HG03378 (cell line): ENCODE results near the gene CILP2.

Experiments
- ATAC-seq: cut with Tn5 transposase; IDR thresholded peaks from one replicate; pipeline ENCODE4 v1.9.1; 2021; ENCODE audit warnings: mild to moderate bottlenecking, moderate library complexity; ENCODE audit not compliant: unreplicated experiment

CILP2 gene

DNA sequence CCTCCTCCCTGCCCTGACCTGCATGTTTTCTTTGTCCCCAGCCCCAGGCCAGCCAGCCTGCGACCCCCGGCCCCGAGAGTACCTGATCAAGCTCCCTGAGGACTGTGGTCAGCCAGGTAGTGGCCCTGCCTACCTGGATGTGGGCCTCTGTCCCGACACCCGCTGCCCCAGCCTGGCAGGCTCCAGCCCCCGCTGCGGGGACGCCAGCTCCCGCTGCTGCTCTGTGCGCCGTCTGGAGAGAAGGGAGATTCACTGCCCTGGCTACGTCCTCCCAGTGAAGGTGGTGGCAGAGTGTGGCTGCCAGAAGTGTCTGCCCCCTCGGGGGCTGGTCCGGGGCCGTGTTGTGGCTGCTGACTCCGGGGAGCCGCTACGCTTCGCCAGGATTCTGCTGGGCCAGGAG lies 5.6 kb downstream of the CILP2 start:
- no peak for ATAC-seq

GRCh38 chr19:19544257-19544953 lies 6.3 kb downstream of the CILP2 start:
- no peak for ATAC-seq

- ATAC-seq: no peak
Observed at GRCh38 chr19:19544954-19545591, 7.0 kb downstream of the CILP2 start.

DNA sequence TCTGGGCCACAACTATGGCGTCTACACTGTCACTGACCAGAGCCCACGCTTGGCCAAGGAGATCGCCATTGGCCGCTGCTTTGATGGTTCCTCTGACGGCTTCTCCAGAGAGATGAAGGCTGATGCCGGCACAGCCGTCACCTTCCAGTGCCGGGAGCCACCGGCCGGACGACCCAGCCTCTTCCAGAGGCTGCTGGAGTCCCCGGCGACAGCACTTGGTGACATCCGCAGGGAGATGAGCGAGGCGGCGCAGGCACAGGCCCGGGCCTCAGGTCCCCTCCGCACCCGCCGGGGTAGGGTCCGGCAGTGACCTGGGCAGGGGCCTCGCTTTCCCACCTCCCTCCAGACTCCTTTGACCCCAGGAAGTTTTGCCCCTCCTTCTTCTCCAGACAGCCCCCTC lies 7.6 kb downstream of the CILP2 start:
- no peak for ATAC-seq

- no peak for ATAC-seq
Observed at GRCh38 chr19:19546751-19547162, 8.7 kb downstream of the CILP2 start.

DNA sequence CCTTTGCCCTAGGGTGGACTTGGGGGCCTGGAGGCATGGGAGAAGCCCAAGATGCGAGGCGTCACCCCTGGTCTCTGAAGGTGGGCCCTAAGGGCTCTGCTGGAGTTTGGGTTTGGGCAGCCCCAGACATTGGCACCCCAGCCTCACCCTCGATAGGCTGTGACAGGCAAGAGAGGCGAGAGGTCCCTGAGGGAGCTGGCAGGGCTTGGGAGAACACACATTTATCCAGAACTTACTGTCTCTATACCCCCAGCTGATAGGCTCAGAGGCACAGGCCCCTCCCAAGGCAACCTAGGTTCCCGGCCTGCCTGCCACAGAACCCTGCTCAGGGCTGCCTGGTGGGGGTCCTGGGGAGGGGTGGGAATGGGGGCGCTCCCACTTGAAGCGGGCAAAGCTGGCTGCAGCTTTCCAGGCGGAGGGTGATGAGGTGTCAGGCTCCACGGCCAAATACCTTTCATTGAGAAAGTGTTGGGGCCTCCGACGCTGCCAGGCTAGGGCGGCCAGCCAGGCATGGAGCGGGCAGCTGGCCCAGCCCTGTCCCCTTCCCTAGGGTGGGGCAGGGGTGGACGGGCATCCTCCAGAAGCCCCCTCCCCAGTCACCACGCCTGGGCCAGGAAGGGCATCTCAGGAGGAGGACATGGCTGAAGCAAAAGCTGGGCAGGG lies 9.7 kb downstream of the CILP2 start:
- ATAC-seq: no peak

DNA sequence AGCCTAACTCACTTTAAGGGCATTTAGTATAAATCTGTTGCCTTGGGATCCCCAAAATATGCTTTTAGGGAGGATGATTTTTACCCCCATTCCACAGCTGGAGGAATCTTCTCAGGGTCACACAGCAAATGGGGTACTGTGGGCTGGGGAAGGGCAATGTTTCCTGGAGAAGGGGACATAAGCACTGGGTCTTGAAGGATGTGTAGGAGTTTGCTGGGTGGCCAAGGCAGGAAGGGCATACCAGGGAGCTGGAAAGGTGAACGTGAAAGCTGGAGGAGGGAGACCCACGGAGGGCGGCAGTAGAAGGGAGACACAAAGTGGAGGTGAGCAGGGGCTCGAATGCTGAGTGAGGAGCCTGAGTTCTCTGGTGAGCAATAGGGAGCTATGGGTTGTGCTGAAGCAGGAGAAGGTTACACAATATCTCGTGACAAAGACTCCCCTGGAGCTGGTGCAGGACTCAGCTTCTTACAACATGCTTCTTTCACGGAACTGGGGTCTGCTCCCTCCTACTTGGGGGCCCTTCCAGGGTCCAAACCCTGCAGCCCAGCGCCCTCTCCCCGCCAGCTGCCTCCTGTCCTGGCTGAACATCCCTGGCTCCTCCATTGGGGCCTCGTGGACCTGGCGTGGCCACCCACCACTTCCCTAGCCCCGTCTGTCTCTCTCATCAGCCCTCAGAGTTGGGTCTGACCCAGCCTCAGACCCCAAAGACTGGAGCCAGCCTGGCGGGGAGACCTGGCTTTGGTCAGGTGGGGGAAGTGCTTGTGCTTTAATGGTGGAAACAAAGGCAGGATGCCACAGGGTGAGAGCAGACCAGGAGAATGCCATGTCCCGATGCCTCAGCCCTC lies 11.1 kb downstream of the CILP2 start:
- ATAC-seq: no peak

GRCh38 chr19:19549804-19550464 lies 11.9 kb downstream of the CILP2 start:
- no peak for ATAC-seq

DNA sequence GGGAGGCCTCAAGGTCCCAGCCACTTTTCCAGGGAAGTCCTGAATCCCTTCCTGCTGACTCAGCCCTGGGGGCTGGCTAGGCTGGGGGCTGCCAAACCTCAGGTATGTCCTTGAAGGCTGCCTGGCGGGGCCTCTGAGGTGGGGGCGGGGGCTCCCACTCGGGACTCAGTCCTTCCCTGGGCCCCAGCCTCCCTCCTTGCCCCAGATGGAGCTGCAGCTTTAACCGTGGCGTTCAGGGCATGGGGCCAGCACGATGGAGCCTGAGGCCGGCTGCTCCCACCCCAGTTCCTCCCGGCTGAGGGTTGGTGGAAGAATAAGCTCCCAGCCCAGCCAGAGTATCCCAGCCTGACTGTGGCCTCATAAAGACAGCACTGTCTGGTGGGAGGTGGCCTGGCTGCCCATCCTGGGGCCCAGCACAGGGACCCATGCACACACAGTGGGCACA lies 12.4 kb downstream of the CILP2 start:
- ATAC-seq: no peak

DNA sequence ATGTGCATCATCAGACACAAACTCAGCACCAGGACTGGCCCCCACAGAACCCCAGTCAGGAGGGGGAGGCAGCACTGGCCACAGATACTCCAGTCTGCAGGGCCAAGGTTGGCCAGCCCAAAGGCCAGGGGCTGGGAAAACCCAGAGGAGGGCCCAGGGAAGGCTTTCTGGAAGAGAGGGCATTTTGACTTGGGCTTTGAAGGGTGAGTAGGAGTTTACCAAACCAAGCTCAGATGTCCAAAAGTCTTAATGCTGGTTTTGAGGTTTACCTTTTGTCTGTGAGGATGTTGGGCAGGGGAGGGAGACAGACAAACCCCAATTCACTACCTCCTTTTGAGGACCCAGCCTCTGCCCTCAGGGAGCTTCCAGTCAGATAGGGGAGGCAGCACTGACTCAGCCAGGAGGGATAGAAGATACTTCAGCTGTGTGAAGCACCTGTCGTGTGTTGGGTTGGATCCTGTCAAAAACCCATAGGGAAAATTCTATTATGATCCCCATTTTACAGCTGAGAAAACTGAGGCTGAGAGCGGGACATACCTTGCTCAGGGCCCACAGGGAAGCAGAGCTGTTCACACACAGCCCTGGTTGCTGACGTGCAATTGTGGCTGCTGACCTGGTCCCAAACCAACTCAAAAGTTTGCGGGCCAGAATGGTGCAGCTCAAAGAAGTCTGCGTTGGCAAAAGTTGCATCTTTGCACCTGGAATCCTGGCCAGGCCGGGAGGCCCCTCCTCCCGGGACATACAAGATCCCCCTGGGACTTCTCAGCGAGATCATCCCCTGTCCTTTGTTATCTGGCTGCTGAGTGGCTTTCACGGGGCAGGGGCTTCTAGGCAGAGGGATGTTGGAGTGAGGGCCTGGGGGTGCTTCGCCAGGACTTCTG lies 13.1 kb downstream of the CILP2 start:
- ATAC-seq: no peak

DNA sequence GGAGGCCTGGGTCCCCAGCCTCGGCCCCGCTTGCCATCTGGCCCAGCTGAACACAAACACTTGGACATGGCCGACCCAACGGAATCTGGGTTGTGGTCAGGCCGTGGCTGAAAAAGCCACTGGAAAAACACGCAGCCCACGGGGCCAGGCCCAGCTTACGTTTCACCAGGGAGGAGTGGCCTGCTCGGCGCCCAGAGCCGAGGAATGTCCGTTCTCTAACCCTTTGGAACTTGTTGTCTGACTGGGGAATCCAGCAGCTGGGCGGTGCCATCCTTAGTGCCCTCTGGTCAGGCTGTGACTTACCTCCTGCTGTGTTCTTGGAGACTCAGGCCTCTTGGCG lies 13.8 kb downstream of the CILP2 start:
- no peak for ATAC-seq

DNA sequence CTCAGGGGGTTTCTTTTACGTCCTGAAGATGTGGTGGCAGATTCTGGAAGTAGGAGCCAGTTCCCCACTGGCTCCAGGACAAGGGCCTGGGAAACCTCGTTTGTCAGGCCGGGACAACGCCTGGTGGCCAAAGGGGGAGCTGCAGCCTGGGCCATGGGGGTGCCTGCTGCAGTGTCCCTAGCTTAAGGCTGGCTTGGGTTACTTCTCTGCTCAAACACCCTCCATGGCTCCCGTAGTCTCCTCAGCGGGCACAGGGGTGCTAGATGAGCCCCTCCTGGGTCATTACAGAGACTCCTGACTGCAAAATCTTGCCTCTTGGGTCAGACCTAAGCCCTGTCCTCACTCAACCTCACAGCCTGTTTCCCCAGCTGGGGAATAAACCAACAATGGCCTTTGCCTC lies 14.7 kb downstream of the CILP2 start:
- ATAC-seq: no peak

DNA sequence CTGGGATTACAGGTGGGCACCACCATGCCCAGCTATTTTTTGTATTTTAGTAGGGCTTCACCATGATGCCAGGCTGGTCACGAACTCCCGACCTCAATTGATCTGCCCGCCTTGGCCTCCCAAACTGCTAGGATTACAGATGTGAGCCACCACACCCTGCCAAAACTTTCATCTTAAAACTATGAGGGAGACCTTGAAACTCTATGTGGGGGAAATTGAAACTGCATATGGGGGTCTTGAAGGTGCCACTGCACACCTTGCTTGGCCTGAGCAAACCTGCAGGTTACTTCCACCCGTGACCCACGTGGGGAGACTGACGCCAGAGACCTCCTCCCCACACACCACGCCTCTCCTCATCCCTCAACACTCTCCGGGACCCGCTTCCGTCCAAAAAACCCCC lies 15.6 kb downstream of the CILP2 start:
- no peak for ATAC-seq

DNA sequence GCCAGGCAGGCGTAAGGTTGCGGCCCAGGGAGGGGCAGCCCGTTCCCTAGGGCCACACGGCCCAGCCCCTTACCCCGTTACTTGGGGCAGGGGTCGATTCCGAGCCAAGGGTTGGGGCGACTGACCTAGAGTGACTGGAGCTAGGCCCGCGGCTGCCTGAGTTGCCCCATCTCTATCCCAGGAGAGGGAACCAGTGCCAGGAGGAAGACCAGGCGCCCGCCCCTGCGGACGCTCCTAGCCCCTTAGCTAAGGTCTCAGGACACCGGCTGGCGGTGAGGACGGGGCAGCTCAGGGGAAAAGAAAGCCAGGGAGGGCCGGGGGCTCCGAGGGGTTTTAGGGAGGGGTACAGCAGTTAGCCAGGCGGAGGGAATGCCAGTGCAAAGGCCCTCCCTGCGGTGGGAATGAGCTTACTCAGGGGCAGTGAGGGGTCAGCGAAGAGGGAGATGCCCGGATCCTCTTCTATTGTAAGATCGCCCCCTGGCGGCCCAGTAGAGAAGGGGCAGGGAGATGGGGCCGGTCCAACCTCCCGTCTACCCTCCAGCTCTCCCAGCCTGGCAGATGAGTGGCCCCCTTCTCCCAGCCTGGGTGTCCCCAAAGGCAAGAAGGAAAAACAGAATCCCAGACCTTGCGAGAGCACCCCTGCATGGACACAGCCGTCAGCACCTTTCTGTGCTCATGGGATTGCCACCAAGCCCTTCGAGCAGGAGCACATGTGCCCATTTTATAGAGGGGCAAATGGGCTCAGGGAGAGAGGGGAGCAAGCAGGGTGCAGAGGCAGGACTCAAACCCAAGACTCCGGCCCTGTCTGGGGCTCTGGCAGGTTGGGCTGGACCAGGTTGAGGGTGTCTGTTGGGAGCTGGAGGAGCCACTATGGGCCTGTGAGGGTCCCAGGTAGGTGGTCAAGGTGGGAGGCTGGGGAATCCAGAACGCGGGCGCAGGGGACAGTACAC lies 16.3 kb downstream of the CILP2 start:
- ATAC-seq: no peak

DNA sequence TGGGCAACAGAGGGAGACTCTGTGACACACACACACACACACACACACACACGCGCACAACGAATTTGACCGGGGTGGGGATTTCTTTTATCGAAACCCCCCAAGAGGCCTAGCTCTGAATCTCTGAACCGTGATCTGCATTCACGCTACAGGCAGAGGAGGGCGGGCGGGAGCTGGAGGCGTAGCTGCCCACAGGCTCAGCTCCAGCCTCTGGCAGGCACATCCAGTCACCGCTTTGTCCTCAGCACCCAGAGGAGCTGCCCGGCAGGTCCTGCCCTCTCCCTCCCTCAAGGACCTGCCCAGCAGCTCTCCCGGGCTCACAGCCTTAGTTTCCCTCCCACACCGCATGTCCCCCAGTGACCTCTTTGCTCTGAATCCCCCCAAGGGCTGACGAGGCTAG lies 20.0 kb downstream of the CILP2 start:
- ATAC-seq: no peak

GRCh38 chr19:19558636-19559035 lies 20.6 kb downstream of the CILP2 start:
- no peak for ATAC-seq

DNA sequence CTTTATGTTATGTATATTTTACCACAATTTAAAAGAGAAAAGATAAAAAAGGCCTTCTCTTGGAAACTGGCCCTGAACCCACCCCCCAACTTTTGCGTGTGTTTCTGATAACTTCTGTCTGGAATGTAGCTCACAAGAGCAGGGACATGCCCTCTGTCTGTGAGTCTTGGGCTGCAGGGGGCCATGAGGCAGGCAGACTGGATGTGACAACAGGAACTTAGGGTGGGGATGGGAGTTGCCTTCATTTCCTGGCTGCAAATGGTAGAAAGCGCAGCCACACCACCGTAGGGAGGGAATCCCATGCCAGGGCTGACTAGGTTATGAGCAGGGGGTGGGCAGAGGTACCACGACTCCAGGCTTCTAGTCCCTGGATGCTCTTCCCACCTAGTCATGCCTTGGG lies 21.9 kb downstream of the CILP2 start:
- no peak for ATAC-seq

- ATAC-seq: no peak
Observed at GRCh38 chr19:19561946-19562664, 24.0 kb downstream of the CILP2 start.
